Stimulated activated CD4-positive, alpha-beta T cell treated with anti-CD3 and anti-CD28 coated beads, Interleukin-1b, Interleukin-23, amount 100 ng/mL, for 24 hours (primary cell): ENCODE results near the gene VPS18.
A peak's percentile ranks its signal among the peaks of the same experiment; 100 is the strongest.

Experiments used
- DNase-seq, 4 experiments: peaks; one replicate each; pipeline ENCODE4 v3.0.0-alpha.2; 2020; ENCODE audit warnings: low read depth in 4 of 4, low spot score in 1 of 4

Gene VPS18

DNA sequence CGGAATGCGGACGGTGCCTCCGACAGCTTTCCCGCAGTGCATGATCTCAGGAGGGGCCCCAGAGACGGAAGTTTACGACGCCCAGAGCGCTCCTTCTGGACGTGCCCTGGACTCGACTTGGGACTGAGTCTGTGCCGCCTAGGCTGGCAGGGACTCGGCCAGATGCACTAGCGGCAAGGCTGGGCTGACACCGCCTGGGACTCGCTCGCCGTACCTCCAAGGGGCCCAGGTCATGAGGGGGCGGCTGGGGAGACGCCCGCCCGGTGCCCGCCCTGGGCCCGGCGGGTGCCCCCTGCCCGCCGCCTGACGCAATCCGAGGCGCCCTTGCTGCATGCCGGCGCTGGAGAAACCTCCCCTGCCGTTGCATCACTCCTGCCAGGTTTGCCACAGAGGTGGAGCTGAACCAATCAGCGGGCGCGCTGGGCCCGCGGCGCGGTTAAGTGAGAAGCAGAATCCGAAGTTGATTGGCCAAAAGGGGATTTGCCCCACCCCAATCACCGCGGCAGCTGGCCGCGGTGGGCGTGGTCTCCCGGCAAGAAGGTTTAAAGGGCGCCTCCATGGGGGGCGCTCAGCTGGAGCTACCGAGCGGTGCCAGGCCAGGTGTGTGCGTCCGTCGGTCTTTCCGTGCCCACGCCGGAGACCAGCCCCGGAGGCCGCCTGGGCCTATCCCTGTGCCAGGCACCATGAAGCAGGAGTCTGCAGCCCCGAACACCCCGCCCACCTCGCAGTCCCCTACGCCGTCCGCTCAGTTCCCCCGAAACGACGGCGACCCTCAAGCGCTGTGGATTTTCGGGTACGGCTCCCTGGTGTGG is 58.9 kb downstream of the VPS18 start, which contains the start of gene CHAC1:
Gene CHAC1 (plus strand): TSS at position 571 of the 812 bp plus-strand sequence. CDS start 113 bp downstream, at position 684.
- peak; percentile 82 to 95 (median 90) for DNase-seq
